Esophagus muscularis mucosa (tissue), 3 donors: ENCODE measurements around the gene SHF.

Experiments used
- CTCF ChIP-seq, 3 experiments: fragments of 200-600 bp in 2 of 3; fragments of 450-650 bp in 1 of 3; sonication (generic) in 2 of 3; IDR thresholded peaks; one replicate each; pipeline ENCODE4 v1.5.1; 2017 to 2019; ENCODE audit warnings: antibody characterized with exemption in 3 of 3, mild to moderate bottlenecking in 2 of 3, moderate library complexity in 1 of 3
- EP300 ChIP-seq: sonication (generic); formaldehyde crosslinking; IDR thresholded peaks from one replicate; pipeline ENCODE4 v1.6.1; 2017; ENCODE audit warnings: antibody characterized with exemption

- no peak for TF ChIP-seq EP300
- peak; percentile 13 to 51 (median 18) for TF ChIP-seq CTCF (IDR thresholded peaks at IDR 0.05)
Measured at GRCh38 chr15:45179221-45179985, 8.4 kb downstream of the SHF start.
